GM23338 (cell line): ENCODE data around the gene PCDHB12. TPM values are rescaled to one million over a fixed set of nuclear protein-coding genes. Genes with fewer than 3 reads are reported as not detected.
"Not testable (repeated sequence)": the region's sequence is repeated elsewhere in the genome, so short reads cannot be mapped to it uniquely, and the experiment has no call there.

Experiments used
- ATAC-seq: fragments of 200-7000 bp; cut with Tn5 transposase; 3 replicates; pipeline ENCODE4 v1.9.1; 2020
- DNase-seq: peaks from one replicate; pipeline ENCODE4 v3.0.0-alpha.2; 2015; ENCODE audit warnings: low spot score
- H2AFZ ChIP-seq: fragments of 200-600 bp; sonication (generic); 2 replicates; pipeline ENCODE4 v1.8.0; 2016; ENCODE audit warnings: antibody characterized with exemption, mild to moderate bottlenecking, moderate library complexity
- H3F3A ChIP-seq: fragments of 200-600 bp; sonication (generic); replicated peaks from 2 replicates; pipeline ENCODE4 v1.8.0; 2017; ENCODE audit warnings: antibody characterized with exemption, mixed run types, low read depth
- H3K27ac ChIP-seq: fragments of 200-600 bp; sonication (generic); 2 replicates; pipeline ENCODE4 v1.6.1; 2016; ENCODE audit warnings: low read depth
- H3K27me3 ChIP-seq: fragments of 200-600 bp; sonication (generic); 2 replicates; pipeline ENCODE4 v1.8.0; 2016; ENCODE audit warnings: mild to moderate bottlenecking, mixed run types, moderate library complexity; ENCODE audit not compliant: insufficient read depth
- H3K36me3 ChIP-seq: fragments of 200-600 bp; sonication (generic); 2 replicates; pipeline ENCODE4 v1.8.0; 2016; ENCODE audit warnings: mild to moderate bottlenecking; ENCODE audit not compliant: insufficient read depth
- H3K4me1 ChIP-seq: fragments of 200-600 bp; sonication (generic); 2 replicates; pipeline ENCODE4 v1.8.0; 2016; ENCODE audit warnings: mild to moderate bottlenecking, moderate library complexity; ENCODE audit not compliant: insufficient read depth
- H3K4me2 ChIP-seq: fragments of 200-600 bp; sonication (generic); 2 replicates; pipeline ENCODE4 v1.7.1; 2017; ENCODE audit warnings: mixed run types
- H3K4me3 ChIP-seq: fragments of 200-600 bp; sonication (generic); 2 replicates; pipeline ENCODE4 v1.6.1; 2016; ENCODE audit warnings: mixed run types
- H3K79me2 ChIP-seq: fragments of 200-600 bp; sonication (generic); replicated peaks from 2 replicates; pipeline ENCODE4 v1.8.0; 2017; ENCODE audit warnings: mild to moderate bottlenecking; ENCODE audit not compliant: insufficient read depth
- H3K9me2 ChIP-seq: fragments of 200-600 bp; sonication (generic); 2 replicates; pipeline ENCODE4 v1.8.0; 2017; ENCODE audit not compliant: insufficient read depth
- H4K20me1 ChIP-seq: fragments of 200-600 bp; sonication (generic); replicated peaks from 2 replicates; pipeline ENCODE4 v1.8.0; 2017; ENCODE audit warnings: mild to moderate bottlenecking; ENCODE audit not compliant: insufficient read depth
- H3K27ac Mint-ChIP-seq: 2 replicates; pipeline ENCODE4 v1.8.0; 2020; ENCODE audit warnings: inconsistent platforms, mild to moderate bottlenecking, moderate library complexity, mixed read lengths
- H3K27me3 Mint-ChIP-seq: 3 replicates; pipeline ENCODE4 v1.8.0; 2022; ENCODE audit warnings: low read depth, mild to moderate bottlenecking, moderate library complexity, mixed read lengths, inconsistent platforms; ENCODE audit not compliant: insufficient read depth, poor library complexity
- H3K36me3 Mint-ChIP-seq: 3 replicates; pipeline ENCODE4 v1.8.0; 2021; ENCODE audit warnings: low read depth, mild to moderate bottlenecking, inconsistent platforms, moderate library complexity, mixed read lengths
- H3K4me1 Mint-ChIP-seq: 3 replicates; pipeline ENCODE4 v1.8.0; 2020; ENCODE audit warnings: mild to moderate bottlenecking, inconsistent platforms, mixed read lengths
- H3K4me3 Mint-ChIP-seq: 3 replicates; pipeline ENCODE4 v1.8.0; 2021; ENCODE audit warnings: moderate library complexity, mild to moderate bottlenecking, inconsistent platforms, mixed read lengths
- H3K9me3 Mint-ChIP-seq: 3 replicates; pipeline ENCODE4 v1.8.0; 2020; ENCODE audit warnings: moderate library complexity, mild to moderate bottlenecking, inconsistent platforms, mixed read lengths
- CREB1 ChIP-seq: fragments of 250-450 bp; sonication (Bioruptor Pico); IDR thresholded peaks from 2 replicates; pipeline ENCODE4 v1.5.0; 2020; ENCODE audit warnings: low read depth, mild to moderate bottlenecking, moderate library complexity
- EZH2 ChIP-seq: fragments of 200-600 bp; sonication (generic); IDR thresholded peaks from one replicate; pipeline ENCODE4 v1.8.0; 2017; ENCODE audit warnings: antibody characterized with exemption, mild to moderate bottlenecking, low read depth; ENCODE audit not compliant: unreplicated experiment
- STAT1 ChIP-seq: IDR thresholded peaks from one replicate; pipeline ENCODE4 v1.6.1; 2016; ENCODE audit warnings: antibody characterized with exemption; ENCODE audit not compliant: unreplicated experiment
- polyA plus RNA-seq: library from polyadenylated mRNA; unstranded; fragments of >200 nt; fragmentation: Nextera tagmentation; extraction: Ambion mirVana; gene quantifications from 2 replicates; pipeline ENCODE4 v1.2.1, GENCODE V29; 2016
- total RNA-seq: library from RNA; depleted of rRNA; stranded (reverse); fragments of >200 nt; shearing (Covaris generic); gene quantifications from 2 replicates; pipeline ENCODE4 v1.2.3, GENCODE V29; 2014
- TF ChIP-seq, protein P1 (sequence below): IDR thresholded peaks from one replicate; pipeline ENCODE4 v1.6.1; 2018; ENCODE audit warnings: antibody characterized with exemption; ENCODE audit not compliant: unreplicated experiment
- TF ChIP-seq, protein P2 (sequence below), 2 experiments: fragments of 200-600 bp in 1 of 2; sonication (generic) in 1 of 2; conservative IDR thresholded peaks; 2 replicates each; pipeline versions ENCODE4 v1.5.1 to v1.6.1; 2016 to 2017; ENCODE audit warnings: antibody characterized with exemption in 2 of 2, low read depth in 2 of 2, mild to moderate bottlenecking in 2 of 2, moderate library complexity in 1 of 2

Gene PCDHB12
- total and polyA plus RNA-seq, 2 experiments from 2014 or later = 1.3 to 4.3 TPM

DNA sequence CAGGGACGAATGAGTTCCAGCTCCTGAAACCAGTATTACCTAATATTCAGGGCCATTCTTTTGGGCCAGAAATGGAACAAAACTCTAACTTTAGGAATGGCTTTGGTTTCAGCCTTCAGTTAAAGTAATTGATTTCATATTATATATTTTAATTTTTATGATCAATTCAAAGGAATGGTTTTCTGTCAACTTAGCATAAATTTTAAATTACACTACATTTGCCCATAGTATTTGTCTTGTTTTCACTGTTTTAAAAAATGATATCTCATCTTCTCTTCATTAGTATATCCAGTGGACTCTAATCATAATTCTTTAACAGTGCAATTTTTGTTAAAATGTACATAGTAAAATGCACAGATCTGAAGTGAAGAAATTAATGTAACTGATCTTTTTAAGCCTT is 28.2 kb upstream of the PCDHB12 start (continued):
- TF ChIP-seq, protein P1, sequence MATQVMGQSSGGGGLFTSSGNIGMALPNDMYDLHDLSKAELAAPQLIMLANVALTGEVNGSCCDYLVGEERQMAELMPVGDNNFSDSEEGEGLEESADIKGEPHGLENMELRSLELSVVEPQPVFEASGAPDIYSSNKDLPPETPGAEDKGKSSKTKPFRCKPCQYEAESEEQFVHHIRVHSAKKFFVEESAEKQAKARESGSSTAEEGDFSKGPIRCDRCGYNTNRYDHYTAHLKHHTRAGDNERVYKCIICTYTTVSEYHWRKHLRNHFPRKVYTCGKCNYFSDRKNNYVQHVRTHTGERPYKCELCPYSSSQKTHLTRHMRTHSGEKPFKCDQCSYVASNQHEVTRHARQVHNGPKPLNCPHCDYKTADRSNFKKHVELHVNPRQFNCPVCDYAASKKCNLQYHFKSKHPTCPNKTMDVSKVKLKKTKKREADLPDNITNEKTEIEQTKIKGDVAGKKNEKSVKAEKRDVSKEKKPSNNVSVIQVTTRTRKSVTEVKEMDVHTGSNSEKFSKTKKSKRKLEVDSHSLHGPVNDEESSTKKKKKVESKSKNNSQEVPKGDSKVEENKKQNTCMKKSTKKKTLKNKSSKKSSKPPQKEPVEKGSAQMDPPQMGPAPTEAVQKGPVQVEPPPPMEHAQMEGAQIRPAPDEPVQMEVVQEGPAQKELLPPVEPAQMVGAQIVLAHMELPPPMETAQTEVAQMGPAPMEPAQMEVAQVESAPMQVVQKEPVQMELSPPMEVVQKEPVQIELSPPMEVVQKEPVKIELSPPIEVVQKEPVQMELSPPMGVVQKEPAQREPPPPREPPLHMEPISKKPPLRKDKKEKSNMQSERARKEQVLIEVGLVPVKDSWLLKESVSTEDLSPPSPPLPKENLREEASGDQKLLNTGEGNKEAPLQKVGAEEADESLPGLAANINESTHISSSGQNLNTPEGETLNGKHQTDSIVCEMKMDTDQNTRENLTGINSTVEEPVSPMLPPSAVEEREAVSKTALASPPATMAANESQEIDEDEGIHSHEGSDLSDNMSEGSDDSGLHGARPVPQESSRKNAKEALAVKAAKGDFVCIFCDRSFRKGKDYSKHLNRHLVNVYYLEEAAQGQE = no peak
- no peak for TF ChIP-seq STAT1

DNA sequence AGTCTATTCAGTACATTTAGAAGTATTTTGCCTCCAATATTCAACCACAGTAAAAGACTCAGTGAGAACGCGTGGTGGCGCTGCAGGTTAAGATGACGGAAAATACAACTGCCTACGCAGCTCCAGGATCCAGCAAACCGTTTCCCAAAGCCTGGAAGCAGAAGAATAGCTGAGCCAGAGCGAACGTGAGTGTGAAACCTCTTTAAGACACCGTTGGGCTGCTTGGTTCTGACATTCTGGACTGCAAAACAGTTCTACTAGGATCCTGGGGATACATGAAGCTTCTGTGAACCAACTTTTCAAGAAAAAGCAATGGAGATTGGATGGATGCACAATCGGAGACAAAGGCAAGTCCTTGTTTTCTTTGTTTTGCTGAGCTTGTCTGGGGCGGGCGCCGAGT is 26.3 kb upstream of the PCDHB12 start, which contains the start of gene PCDHB16:
Gene PCDHB16, plus strand, starts transcription at position 140 of the 400 bp plus-strand sequence. Its CDS starts 173 bp downstream, at position 313.
- DNase-seq (peak; percentile 89), ATAC-seq (peak; percentile 69)

DNA sequence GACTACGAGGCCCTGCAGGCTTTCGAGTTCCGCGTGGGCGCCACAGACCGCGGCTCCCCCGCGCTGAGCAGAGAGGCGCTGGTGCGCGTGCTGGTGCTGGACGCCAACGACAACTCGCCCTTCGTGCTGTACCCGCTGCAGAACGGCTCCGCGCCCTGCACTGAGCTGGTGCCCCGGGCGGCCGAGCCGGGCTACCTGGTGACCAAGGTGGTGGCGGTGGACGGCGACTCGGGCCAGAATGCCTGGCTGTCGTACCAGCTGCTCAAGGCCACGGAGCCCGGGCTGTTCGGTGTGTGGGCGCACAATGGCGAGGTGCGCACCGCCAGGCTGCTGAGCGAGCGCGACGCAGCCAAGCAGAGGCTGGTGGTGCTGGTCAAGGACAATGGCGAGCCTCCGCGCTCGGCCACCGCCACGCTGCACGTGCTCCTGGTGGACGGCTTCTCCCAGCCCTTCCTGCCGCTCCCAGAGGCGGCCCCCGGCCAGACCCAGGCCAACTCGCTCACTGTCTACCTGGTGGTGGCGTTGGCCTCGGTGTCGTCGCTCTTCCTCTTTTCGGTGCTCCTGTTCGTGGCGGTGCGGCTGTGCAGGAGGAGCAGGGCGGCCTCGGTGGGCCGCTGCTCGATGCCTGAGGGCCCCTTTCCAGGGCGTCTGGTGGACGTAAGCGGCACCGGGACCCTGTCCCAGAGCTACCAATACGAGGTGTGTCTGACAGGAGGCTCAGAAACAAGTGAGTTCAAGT is 24.2 kb upstream of the PCDHB12 start:
- peaks cover 31% of the 10 kb centered on the region for H3K9me3 Mint-ChIP-seq
- peaks cover 27% of the 10 kb centered on the region for H3K36me3 Mint-ChIP-seq
- H3K9me2 ChIP-seq, H3K4me3 ChIP-seq, H3K27ac ChIP-seq, H4K20me1 ChIP-seq, ATAC-seq, H3K4me3 Mint-ChIP-seq, DNase-seq, H3K4me2 ChIP-seq, H3K27me3 ChIP-seq, H3F3A ChIP-seq, H3K27me3 Mint-ChIP-seq, H3K36me3 ChIP-seq, H3K79me2 ChIP-seq, H3K4me1 ChIP-seq, H2AFZ ChIP-seq, H3K27ac Mint-ChIP-seq: not testable (repeated sequence)
- H3K4me1 Mint-ChIP-seq = peaks cover 12% of the 10 kb centered on the region

More for the DNA sequence above, 26.3 kb upstream of the PCDHB12 start, which contains the start of gene PCDHB16:
- Histone ChIP-seq H3K36me3 (no peaks in the 10 kb centered on the region; the same call in 1 of the 2 replicates), H2AFZ (peak within 1 kb of the TSS; percentile 44; the same call in 1 of the 2 replicates), H3K27me3 (no peaks in the 10 kb centered on the region), H4K20me1 (no peaks in the 10 kb centered on the region), H3K4me1 (no peaks in the 10 kb centered on the region), H3K9me2 (no peaks in the 10 kb centered on the region; the same call in 1 of the 2 replicates), H3K27ac (no peak within 1 kb of the TSS), H3F3A (no peaks in the 10 kb centered on the region), H3K4me2 (peak within 1 kb of the TSS; percentile 22; the same call in 1 of the 2 replicates), H3K79me2 (no peaks in the 10 kb centered on the region), H3K4me3 (peak within 1 kb of the TSS; percentile 29; the same call in 1 of the 2 replicates)
- no peak within 1 kb of the TSS for H3K27ac Mint-ChIP-seq
- H3K9me3 Mint-ChIP-seq = peaks cover 27% of the 10 kb centered on the region
- no peaks in the 10 kb centered on the region for H3K27me3 Mint-ChIP-seq
- no peak for TF ChIP-seq EZH2
- peak; percentile 69 for TF ChIP-seq CREB1 (CRISPR knock-in tag)
- TF ChIP-seq, protein P2, sequence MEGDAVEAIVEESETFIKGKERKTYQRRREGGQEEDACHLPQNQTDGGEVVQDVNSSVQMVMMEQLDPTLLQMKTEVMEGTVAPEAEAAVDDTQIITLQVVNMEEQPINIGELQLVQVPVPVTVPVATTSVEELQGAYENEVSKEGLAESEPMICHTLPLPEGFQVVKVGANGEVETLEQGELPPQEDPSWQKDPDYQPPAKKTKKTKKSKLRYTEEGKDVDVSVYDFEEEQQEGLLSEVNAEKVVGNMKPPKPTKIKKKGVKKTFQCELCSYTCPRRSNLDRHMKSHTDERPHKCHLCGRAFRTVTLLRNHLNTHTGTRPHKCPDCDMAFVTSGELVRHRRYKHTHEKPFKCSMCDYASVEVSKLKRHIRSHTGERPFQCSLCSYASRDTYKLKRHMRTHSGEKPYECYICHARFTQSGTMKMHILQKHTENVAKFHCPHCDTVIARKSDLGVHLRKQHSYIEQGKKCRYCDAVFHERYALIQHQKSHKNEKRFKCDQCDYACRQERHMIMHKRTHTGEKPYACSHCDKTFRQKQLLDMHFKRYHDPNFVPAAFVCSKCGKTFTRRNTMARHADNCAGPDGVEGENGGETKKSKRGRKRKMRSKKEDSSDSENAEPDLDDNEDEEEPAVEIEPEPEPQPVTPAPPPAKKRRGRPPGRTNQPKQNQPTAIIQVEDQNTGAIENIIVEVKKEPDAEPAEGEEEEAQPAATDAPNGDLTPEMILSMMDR (conservative IDR thresholded peaks at IDR 0.05; ENCODE audit: low read depth in 2 of 2) = peak; percentile 83 to 85
- peaks cover 23% of the 10 kb centered on the region for H3K36me3 Mint-ChIP-seq
- peaks cover 12% of the 10 kb centered on the region for H3K4me1 Mint-ChIP-seq
- H3K4me3 Mint-ChIP-seq = peak within 1 kb of the TSS; percentile 58
